HEK293 (cell line): Measurements from ENCODE around the gene CSGALNACT2.
A peak's percentile ranks its signal among the peaks of the same experiment; 100 is the strongest.

Source experiments
- CTCF ChIA-PET: fragments of 350-600 bp; formaldehyde crosslinking; extraction: SDS; loops from one replicate; lab custom pipeline; 2021; ENCODE audit warnings: antibody characterized with exemption; lab: Yijun Ruan, JAX
- POLR2A ChIA-PET: fragments of 300-600 bp; formaldehyde crosslinking; extraction: SDS; loops from one replicate; lab custom pipeline; 2020; ENCODE audit warnings: antibody characterized with exemption, inconsistent platforms; lab: Yijun Ruan, JAX
- H3K27ac ChIP-seq: fragments of 200-500 bp; sonication (Bioruptor generic); 2 replicates; pipeline ENCODE4 v1.5.1; 2014; ENCODE audit warnings: low read depth, low read length, control low read depth, inconsistent platforms; ENCODE audit errors: extremely low read depth
- H3K36me3 ChIP-seq, 2 experiments: fragments of 200-500 bp in 1 of 2; sonication (Bioruptor generic) in 1 of 2; 1 replicate in 1 of 2; 2 replicates in 1 of 2; pipeline ENCODE4 v1.5.1; 2014 to 2017; ENCODE audit warnings: inconsistent platforms in 2 of 2, low read length in 2 of 2; ENCODE audit not compliant: control insufficient read depth in 2 of 2, insufficient read depth in 1 of 2
- H3K4me1 ChIP-seq: fragments of 200-500 bp; sonication (Bioruptor generic); 2 replicates; pipeline ENCODE4 v1.5.1; 2014; ENCODE audit warnings: mild to moderate bottlenecking, low read length, inconsistent platforms; ENCODE audit not compliant: control insufficient read depth, insufficient read depth
- H3K4me3 ChIP-seq: 2 replicates; pipeline ENCODE4 v1.5.1; 2011; ENCODE audit warnings: low read depth, mild to moderate bottlenecking, control low read depth, low read length, moderate library complexity
- H3K9me3 ChIP-seq: fragments of 200-500 bp; sonication (Bioruptor generic); 2 replicates; pipeline ENCODE4 v1.5.1; 2014; ENCODE audit warnings: low read depth, low read length, inconsistent platforms; ENCODE audit not compliant: control insufficient read depth, insufficient read depth
- BCL11A ChIP-seq: fragments of 450-650 bp; formaldehyde crosslinking; IDR thresholded peaks from 2 replicates; pipeline ENCODE4 v1.5.1; 2016; ENCODE audit warnings: low read depth, missing biosample characterization, missing genetic modification characterization
- GLIS1 ChIP-seq: fragments of 450-650 bp; formaldehyde crosslinking; IDR thresholded peaks from 2 replicates; pipeline ENCODE4 v1.5.1; 2016; ENCODE audit warnings: missing biosample characterization, missing genetic modification characterization
- IKZF3 ChIP-seq: fragments of 450-650 bp; IDR thresholded peaks from 2 replicates; pipeline ENCODE4 v1.5.0; 2018; ENCODE audit warnings: missing biosample characterization, mild to moderate bottlenecking, missing genetic modification characterization, moderate library complexity
- INSM2 ChIP-seq: fragments of 450-650 bp; formaldehyde crosslinking; IDR thresholded peaks from 2 replicates; pipeline ENCODE4 v1.5.1; 2016; ENCODE audit warnings: missing biosample characterization, missing genetic modification characterization
- SP2 ChIP-seq: fragments of 450-650 bp; formaldehyde crosslinking; IDR thresholded peaks from 2 replicates; pipeline ENCODE4 v1.5.1; 2016; ENCODE audit warnings: missing biosample characterization, missing genetic modification characterization
- SP7 ChIP-seq: fragments of 450-650 bp; formaldehyde crosslinking; IDR thresholded peaks from 2 replicates; pipeline ENCODE4 v1.5.1; 2016; ENCODE audit warnings: missing biosample characterization, missing genetic modification characterization
- ZBTB21 ChIP-seq: fragments of 450-650 bp; formaldehyde crosslinking; IDR thresholded peaks from 2 replicates; pipeline ENCODE4 v1.5.1; 2017; ENCODE audit warnings: missing biosample characterization, missing genetic modification characterization
- ZBTB48 ChIP-seq: fragments of 450-650 bp; formaldehyde crosslinking; IDR thresholded peaks from 2 replicates; pipeline ENCODE4 v1.5.1; 2016; ENCODE audit warnings: missing biosample characterization, missing genetic modification characterization
- ZFP37 ChIP-seq: fragments of 450-650 bp; formaldehyde crosslinking; IDR thresholded peaks from 2 replicates; pipeline ENCODE4 v1.5.1; 2016; ENCODE audit warnings: missing biosample characterization, missing genetic modification characterization
- ZIC2 ChIP-seq: fragments of 450-650 bp; formaldehyde crosslinking; IDR thresholded peaks from 2 replicates; pipeline ENCODE4 v1.5.1; 2016; ENCODE audit warnings: missing biosample characterization, missing genetic modification characterization
- ZNF132 ChIP-seq: fragments of 450-650 bp; formaldehyde crosslinking; IDR thresholded peaks from 2 replicates; pipeline ENCODE4 v1.5.1; 2017; ENCODE audit warnings: missing biosample characterization, missing genetic modification characterization, borderline replicate concordance
- ZNF174 ChIP-seq: fragments of 450-650 bp; formaldehyde crosslinking; IDR thresholded peaks from 2 replicates; pipeline ENCODE4 v1.5.0; 2017; ENCODE audit warnings: missing biosample characterization, mild to moderate bottlenecking, missing genetic modification characterization
- ZNF223 ChIP-seq: fragments of 450-650 bp; formaldehyde crosslinking; IDR thresholded peaks from 2 replicates; pipeline ENCODE4 v1.5.1; 2016; ENCODE audit warnings: missing biosample characterization, missing genetic modification characterization
- ZNF266 ChIP-seq: fragments of 450-650 bp; formaldehyde crosslinking; IDR thresholded peaks from 2 replicates; pipeline ENCODE4 v1.5.1; 2016; ENCODE audit warnings: missing biosample characterization, missing genetic modification characterization, low read depth
- ZNF302 ChIP-seq: fragments of 450-650 bp; formaldehyde crosslinking; IDR thresholded peaks from 2 replicates; pipeline ENCODE4 v1.5.1; 2016; ENCODE audit warnings: missing biosample characterization, missing genetic modification characterization, low read depth
- ZNF341 ChIP-seq: fragments of 450-650 bp; formaldehyde crosslinking; IDR thresholded peaks from 2 replicates; pipeline ENCODE4; 2016; ENCODE audit warnings: low read depth, missing biosample characterization, missing genetic modification characterization
- ZNF423 ChIP-seq: fragments of 450-650 bp; formaldehyde crosslinking; IDR thresholded peaks from 2 replicates; pipeline ENCODE4 v1.5.1; 2016; ENCODE audit warnings: missing biosample characterization, missing genetic modification characterization
- ZNF521 ChIP-seq: fragments of 450-650 bp; formaldehyde crosslinking; IDR thresholded peaks from 2 replicates; pipeline ENCODE4 v1.5.1; 2017; ENCODE audit warnings: missing biosample characterization, mild to moderate bottlenecking, missing genetic modification characterization
- ZNF560 ChIP-seq: fragments of 450-650 bp; formaldehyde crosslinking; IDR thresholded peaks from 2 replicates; pipeline ENCODE4 v1.5.1; 2017; ENCODE audit warnings: missing biosample characterization, missing genetic modification characterization, borderline replicate concordance
- ZNF664 ChIP-seq: fragments of 450-650 bp; formaldehyde crosslinking; IDR thresholded peaks from 2 replicates; pipeline ENCODE4 v1.5.1; 2016; ENCODE audit warnings: missing biosample characterization, missing genetic modification characterization
- ZNF791 ChIP-seq: fragments of 450-650 bp; formaldehyde crosslinking; IDR thresholded peaks from 2 replicates; pipeline ENCODE4 v1.5.1; 2016; ENCODE audit warnings: missing biosample characterization, missing genetic modification characterization
- ZNF830 ChIP-seq: fragments of 450-650 bp; IDR thresholded peaks from 2 replicates; pipeline ENCODE4 v1.5.0; 2018; ENCODE audit warnings: missing biosample characterization, missing genetic modification characterization, low read depth, mild to moderate bottlenecking, moderate library complexity
- ZXDB ChIP-seq: fragments of 450-650 bp; formaldehyde crosslinking; IDR thresholded peaks from 2 replicates; pipeline ENCODE4 v1.5.1; 2016; ENCODE audit warnings: missing biosample characterization, missing genetic modification characterization
- TF ChIP-seq, protein P1 (sequence below): fragments of 450-650 bp; formaldehyde crosslinking; conservative IDR thresholded peaks from 2 replicates; pipeline ENCODE4 v1.5.1; 2016; ENCODE audit warnings: low read depth, missing biosample characterization, missing genetic modification characterization

The CSGALNACT2 gene

DNA sequence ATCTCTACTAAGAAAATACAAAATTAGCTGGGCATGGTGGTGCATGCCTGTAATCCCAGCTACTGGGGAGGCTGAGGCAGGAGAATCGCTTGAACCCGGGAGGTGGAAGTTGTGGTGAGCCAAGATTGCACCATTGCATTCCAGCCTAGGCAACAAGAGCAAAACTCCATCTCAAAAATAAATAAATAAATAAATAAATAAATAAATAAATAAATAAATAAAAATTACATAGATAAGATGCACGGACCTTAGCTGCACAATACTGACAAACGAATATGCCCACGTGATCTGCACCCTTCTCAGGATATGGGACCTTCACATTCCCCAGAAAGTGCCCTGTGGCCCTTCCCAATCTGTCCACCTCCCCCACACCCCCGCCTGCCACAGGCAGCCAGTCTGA is 38.9 kb upstream of the CSGALNACT2 start (continued):
- TF ChIP-seq ZNF266 (tag by site-specific recombination) = peak; percentile 62; the same call in 1 of the 2 replicates

DNA sequence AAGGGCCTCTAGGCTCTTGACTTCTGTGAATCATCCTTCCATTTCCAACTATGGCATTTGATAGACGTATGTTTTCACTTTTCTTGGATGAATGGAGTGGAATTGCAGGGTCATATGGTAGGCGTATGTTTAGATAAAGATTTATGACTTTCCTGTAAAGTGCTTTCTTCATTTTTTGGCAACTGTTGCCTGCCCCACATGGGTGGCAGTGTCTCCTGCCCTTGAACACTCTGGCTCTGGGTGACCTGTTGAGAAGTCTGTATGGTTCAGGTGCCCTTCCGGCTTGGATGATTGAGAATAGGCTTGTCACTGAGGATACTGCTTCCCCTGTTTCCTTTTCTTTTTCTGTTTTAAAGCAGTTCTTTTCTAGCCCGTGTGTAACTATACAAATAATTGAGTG is 38.3 kb upstream of the CSGALNACT2 start:
- TF ChIP-seq ZNF791 (tag by site-specific recombination) (no peak), ZNF302 (tag by site-specific recombination) (no peak), ZNF132 (tag by site-specific recombination) (no peak), ZXDB (tag by site-specific recombination) (no peak), ZIC2 (no peak), IKZF3 (tag by site-specific recombination) (no peak), ZNF521 (tag by site-specific recombination) (no peak), ZNF560 (no peak), SP2 (tag by site-specific recombination) (no peak), ZNF341 (tag by site-specific recombination) (no peak), ZNF174 (tag by site-specific recombination) (no peak), ZBTB21 (tag by site-specific recombination) (no peak), SP7 (tag by site-specific recombination) (no peak), ZNF423 (tag by site-specific recombination) (no peak), ZNF223 (tag by site-specific recombination) (no peak)
- ChIA-PET CTCF (no interaction called here), POLR2A (no interaction called here)
- Histone ChIP-seq H3K4me1 (no peaks in the 10 kb centered on the region), H3K27ac (no peak overlapping the region), H3K9me3 (no peaks in the 10 kb centered on the region), H3K4me3 (no peak overlapping the region), H3K36me3 (no peaks in the 10 kb centered on the region)

DNA sequence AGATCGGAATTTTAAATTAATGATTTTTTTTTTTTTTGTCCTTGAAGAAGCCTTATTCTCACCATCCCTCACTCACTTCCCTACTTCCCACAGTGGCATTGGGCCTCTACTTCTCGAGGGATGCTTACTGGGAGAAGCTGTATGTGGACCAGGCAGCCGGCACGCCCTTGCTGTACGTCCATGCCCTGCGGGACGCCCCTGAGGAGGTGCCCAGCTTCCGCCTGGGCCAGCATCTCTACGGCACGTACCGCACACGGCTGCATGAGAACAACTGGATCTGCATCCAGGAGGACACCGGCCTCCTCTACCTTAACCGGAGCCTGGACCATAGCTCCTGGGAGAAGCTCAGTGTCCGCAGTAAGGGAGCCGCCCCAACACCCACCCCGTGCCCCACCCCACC is 37.9 kb upstream of the CSGALNACT2 start:
- Histone ChIP-seq H3K27ac (no peak overlapping the region), H3K9me3 (no peaks in the 10 kb centered on the region), H3K4me1 (no peaks in the 10 kb centered on the region), H3K4me3 (no peak overlapping the region), H3K36me3 (no peaks in the 10 kb centered on the region)
- TF ChIP-seq BCL11A (no peak), GLIS1 (tag by site-specific recombination) (no peak), INSM2 (tag by site-specific recombination) (no peak), ZNF830 (tag by site-specific recombination) (no peak), ZFP37 (tag by site-specific recombination) (no peak), ZBTB48 (tag by site-specific recombination) (no peak), ZNF664 (no peak)
- TF ChIP-seq, protein P1, sequence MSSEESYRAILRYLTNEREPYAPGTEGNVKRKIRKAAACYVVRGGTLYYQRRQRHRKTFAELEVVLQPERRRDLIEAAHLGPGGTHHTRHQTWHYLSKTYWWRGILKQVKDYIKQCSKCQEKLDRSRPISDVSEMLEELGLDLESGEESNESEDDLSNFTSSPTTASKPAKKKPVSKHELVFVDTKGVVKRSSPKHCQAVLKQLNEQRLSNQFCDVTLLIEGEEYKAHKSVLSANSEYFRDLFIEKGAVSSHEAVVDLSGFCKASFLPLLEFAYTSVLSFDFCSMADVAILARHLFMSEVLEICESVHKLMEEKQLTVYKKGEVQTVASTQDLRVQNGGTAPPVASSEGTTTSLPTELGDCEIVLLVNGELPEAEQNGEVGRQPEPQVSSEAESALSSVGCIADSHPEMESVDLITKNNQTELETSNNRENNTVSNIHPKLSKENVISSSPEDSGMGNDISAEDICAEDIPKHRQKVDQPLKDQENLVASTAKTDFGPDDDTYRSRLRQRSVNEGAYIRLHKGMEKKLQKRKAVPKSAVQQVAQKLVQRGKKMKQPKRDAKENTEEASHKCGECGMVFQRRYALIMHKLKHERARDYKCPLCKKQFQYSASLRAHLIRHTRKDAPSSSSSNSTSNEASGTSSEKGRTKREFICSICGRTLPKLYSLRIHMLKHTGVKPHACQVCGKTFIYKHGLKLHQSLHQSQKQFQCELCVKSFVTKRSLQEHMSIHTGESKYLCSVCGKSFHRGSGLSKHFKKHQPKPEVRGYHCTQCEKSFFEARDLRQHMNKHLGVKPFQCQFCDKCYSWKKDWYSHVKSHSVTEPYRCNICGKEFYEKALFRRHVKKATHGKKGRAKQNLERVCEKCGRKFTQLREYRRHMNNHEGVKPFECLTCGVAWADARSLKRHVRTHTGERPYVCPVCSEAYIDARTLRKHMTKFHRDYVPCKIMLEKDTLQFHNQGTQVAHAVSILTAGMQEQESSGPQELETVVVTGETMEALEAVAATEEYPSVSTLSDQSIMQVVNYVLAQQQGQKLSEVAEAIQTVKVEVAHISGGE (tag by site-specific recombination) = no peak
- ChIA-PET CTCF (no interaction called here), POLR2A (no interaction called here)
